HG02884 (cell line): ENCODE data around the gene EEFSEC.

Experiments
- ATAC-seq: cut with Tn5 transposase; IDR thresholded peaks from one replicate; pipeline ENCODE4 v1.9.1; 2021; ENCODE audit warnings: mild to moderate bottlenecking, moderate library complexity; ENCODE audit not compliant: unreplicated experiment

The EEFSEC gene

DNA sequence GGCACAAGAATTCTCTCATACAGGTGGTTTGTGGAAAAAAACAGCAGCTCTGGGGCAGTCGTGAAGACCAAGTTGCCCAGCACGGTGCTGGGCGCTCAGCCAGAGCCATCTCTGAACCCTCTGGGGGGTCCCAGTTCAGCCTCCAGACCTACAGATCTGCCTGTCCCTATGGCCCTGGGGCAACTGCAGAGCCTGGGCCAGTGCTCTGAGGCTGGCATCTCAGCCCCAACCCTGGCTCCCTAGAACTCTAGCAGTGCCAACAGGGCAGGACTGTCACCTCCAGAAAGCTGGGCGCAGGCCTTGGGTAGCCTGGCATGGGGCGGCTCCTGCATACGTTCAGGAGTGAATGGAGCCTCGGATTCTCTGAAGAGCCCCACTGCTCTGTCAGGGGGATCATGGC lies 268.7 kb downstream of the EEFSEC start:
- ATAC-seq, result no peak

- no peak for ATAC-seq
Measured at GRCh38 chr3:128422762-128423524, 269.7 kb downstream of the EEFSEC start.

DNA sequence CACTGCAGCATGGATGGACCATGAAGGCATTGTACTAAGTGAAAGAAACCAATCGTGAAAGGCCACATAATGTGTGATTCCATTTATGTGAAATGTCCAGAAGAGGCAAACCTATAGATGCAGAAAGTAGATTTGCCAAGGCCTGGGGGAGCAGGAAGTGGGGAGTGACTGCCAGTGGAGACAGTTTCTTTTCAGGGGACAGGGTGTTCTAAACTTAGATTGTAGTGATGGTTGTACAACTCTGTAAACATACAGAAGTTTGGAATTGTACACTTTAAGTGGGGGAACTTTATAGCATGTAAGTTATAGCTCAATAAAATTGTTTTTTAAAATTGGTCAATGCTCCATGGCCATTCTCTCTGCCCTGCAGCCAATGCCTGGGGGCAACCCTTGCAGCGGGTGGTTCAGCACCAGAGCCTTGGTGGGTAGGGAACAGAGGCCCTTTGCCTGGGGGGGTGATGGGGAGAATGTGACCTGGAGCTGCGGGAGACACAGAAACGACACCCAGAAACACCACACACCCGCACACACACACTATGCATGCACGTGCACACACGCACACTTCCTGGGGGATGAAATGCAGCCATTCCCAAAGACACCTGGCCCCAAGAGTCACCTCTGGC lies 270.4 kb downstream of the EEFSEC start:
- no peak for ATAC-seq

DNA sequence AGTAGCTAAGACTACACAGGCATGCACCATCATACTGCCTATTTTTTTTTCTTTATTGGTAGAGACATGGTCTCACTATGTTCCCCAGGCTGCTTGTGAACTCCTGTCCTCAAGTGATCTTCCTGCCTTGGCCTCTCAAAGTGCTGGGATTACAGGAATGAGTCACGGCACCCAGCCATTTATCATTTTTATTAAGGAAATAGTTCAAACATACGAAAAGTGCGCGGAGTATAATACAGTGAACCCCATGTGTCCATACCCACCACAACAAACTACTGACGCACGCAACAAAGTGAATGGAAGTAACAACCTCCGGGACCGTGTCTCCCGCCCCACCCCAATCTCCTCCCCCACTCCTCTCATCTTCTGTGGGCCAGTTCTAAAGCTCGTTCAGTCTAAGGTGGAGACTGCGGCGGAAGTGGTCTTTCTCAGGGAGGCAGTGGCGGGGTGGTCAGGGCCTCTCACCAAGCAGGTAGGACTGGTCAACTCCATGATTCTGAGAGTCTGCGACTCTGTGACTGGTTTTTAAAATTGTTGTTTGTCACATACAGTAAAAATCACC lies 271.3 kb downstream of the EEFSEC start:
- ATAC-seq, result no peak

- ATAC-seq, result no peak
Measured at GRCh38 chr3:128425142-128425845, 272.0 kb downstream of the EEFSEC start.

DNA sequence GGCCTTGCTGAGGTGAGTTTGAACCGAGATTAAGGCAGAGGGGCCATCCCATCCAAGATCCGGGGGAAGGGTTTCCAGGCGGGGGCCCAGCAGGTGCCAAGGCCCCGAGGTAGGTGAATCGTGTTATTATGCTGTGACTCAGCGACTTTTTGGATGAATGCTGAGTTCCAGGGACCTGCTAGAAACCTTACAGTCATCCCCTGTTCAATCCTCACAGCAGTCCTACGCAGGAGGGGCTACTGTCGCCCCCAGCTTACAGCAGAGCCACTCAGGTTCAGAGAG lies 272.5 kb downstream of the EEFSEC start:
- no peak for ATAC-seq

DNA sequence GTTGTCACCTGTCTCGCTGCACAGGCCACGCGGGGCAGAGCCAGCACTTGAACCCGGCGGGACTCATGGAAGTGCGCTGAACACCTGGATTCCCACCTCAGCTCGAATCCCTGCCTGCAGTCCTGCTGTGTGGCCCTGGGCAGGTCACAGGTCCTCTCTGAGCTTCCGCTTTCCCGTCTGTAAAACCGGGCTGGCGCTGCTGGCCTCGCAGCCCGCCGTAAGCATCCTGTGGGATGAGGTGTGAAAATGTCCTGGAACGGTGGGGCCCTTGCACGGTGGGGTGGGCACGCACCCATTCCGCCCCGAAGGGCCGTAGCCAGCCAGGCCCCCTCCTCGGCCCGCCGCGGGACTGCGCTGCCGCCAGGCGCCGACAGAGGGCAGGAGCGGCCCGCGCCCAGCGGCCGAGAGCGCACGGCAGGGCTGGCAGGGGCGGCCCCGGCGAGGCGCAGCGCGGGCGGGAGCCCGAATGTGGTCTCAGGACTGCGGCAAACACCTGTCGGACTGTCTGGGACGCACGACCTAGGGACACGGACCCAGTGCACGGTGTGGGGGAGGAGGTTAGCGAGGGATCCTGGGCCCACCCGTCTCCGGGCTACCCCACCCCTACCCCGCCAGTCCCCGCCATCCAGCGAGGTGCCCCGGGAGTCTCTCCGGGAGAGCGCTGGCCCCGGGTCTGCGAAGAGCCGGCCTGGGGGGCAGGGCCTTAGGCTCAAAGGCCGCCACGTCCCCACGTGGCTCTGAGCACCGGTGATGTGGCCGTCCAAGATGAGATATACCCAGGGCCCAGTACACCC lies 273.0 kb downstream of the EEFSEC start:
- no peak for ATAC-seq

GRCh38 chr3:128427175-128427857 lies 274.0 kb downstream of the EEFSEC start:
- ATAC-seq, result no peak

DNA sequence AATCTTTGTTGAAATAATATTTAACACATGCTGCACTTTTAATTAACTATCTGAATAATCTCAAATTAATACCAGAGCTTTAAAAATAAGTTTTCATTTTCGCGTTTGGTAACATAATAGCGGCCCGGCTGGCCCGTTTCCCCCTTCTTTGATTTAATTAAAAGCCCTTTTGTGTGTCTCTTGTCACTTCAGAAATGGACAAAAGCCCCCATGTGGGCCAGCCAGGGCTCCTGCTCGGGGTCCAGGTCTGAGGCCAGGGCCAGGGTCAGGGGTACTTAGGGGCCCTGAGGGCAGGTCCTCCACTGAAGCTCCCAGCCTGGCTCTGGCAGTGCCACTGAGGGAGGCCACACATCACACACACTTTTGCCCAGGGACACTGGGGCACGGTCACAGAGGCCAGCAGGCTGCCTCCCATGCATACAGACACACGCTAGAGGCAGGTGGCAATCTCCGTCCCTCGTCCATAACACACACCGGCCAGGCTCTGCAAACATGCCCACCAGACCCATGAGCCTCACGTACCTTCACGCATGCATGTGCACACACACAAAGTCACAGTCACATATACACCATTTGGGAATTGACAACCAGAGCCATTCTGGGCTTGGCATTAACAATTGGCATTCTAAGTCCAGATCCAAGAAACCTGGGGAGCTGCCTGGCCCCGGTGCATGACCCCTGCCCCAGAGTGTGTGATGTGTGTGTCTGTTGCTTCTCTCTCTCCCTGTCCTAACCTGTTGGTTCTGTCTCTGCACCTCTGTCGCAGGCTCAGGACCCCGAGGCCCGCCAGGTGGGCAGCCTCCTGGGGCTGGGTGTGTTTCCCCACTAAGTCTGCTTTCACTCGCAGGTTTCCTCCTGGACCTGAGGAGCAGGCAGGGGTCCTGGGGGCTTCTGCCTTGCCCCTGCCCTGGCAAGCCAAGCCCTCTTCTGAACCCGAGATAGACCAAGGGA lies 274.9 kb downstream of the EEFSEC start:
- no peak for ATAC-seq

DNA sequence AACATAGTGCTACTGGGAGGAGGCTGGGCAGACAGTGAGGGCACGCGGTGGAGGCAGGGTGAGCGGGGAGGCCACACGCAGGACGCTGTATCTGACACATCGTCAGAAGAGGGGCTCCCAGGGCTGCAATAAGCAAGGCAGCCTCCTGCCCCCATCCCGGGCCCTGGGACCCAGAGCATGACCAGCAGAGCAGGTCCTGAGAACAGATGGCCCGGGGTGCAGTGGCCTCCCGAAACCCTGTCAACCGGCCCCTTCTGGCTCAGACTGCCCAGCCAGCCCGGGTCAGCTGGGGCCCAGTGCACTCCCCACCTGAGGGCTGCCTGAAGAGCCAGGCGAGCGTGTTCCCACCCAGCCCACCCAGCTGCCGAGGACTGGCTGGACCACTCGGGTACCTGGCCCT lies 276.0 kb downstream of the EEFSEC start:
- ATAC-seq, result no peak

- ATAC-seq, result no peak
Measured at GRCh38 chr3:128429751-128430150, 276.5 kb downstream of the EEFSEC start.

GRCh38 chr3:128430301-128430700 lies 277.0 kb downstream of the EEFSEC start:
- ATAC-seq, result no peak

GRCh38 chr3:128430731-128431130 lies 277.4 kb downstream of the EEFSEC start:
- no peak for ATAC-seq

GRCh38 chr3:128431803-128432300 lies 278.6 kb downstream of the EEFSEC start:
- ATAC-seq, result no peak

DNA sequence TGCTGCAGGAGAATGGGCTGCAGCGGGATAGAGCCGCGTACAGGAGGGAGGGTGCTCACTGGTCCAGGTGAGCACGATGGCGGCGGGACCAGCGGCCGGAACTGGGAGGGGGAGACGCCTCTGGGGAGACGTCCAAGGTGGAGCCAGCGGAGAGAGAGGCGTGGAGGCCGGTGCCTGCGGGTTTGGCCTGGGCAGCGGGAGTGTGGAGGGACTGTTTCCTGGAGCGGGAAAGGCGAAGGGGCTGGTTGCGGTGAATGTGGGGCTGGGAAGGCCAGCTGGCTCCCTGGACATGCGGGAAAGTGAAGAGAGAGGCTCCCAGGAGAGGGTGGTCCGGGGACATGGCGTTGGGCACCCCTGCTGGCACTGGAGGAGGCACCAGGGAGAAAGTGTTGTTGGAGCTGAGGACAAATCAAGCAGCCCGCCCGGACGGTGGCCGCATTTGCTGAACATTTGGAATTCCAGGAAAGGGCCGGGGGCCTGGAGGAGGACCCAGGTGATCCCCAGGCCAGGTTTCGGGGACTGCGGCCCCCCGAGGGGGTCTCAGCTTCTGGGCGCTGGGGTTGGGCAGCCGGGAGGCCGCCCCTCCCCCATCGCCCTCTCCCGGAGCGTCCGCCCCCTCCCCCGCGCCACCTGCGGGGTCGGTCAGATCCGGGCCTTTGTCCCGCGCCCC lies 279.2 kb downstream of the EEFSEC start:
- no peak for ATAC-seq

- no peak for ATAC-seq
Measured at GRCh38 chr3:128432971-128433836, 279.9 kb downstream of the EEFSEC start.

GRCh38 chr3:128433837-128434165 lies 280.5 kb downstream of the EEFSEC start:
- no peak for ATAC-seq

GRCh38 chr3:128434524-128434923 lies 281.2 kb downstream of the EEFSEC start:
- ATAC-seq, result no peak
